HL-60 (cell line): ENCODE measurements around the gene TBX10.

ENCODE experiments used
- CTCF ChIP-seq: IDR thresholded peaks from one replicate; pipeline ENCODE4 v1.5.1; 2011; ENCODE audit warnings: low read length, control low read depth, inconsistent platforms; ENCODE audit not compliant: insufficient read depth
- POLR2AphosphoS5 ChIP-seq: IDR thresholded peaks from 2 replicates; pipeline ENCODE4 v1.6.1; 2012; ENCODE audit warnings: low read depth
- TF ChIP-seq, protein P1 (sequence below): IDR thresholded peaks from 2 replicates; pipeline ENCODE4 v1.6.1; 2012; ENCODE audit warnings: low read depth; ENCODE audit not compliant: insufficient replicate concordance

- no peak for TF ChIP-seq CTCF
- no peak for TF ChIP-seq POLR2AphosphoS5
- TF ChIP-seq, protein P1, sequence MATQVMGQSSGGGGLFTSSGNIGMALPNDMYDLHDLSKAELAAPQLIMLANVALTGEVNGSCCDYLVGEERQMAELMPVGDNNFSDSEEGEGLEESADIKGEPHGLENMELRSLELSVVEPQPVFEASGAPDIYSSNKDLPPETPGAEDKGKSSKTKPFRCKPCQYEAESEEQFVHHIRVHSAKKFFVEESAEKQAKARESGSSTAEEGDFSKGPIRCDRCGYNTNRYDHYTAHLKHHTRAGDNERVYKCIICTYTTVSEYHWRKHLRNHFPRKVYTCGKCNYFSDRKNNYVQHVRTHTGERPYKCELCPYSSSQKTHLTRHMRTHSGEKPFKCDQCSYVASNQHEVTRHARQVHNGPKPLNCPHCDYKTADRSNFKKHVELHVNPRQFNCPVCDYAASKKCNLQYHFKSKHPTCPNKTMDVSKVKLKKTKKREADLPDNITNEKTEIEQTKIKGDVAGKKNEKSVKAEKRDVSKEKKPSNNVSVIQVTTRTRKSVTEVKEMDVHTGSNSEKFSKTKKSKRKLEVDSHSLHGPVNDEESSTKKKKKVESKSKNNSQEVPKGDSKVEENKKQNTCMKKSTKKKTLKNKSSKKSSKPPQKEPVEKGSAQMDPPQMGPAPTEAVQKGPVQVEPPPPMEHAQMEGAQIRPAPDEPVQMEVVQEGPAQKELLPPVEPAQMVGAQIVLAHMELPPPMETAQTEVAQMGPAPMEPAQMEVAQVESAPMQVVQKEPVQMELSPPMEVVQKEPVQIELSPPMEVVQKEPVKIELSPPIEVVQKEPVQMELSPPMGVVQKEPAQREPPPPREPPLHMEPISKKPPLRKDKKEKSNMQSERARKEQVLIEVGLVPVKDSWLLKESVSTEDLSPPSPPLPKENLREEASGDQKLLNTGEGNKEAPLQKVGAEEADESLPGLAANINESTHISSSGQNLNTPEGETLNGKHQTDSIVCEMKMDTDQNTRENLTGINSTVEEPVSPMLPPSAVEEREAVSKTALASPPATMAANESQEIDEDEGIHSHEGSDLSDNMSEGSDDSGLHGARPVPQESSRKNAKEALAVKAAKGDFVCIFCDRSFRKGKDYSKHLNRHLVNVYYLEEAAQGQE, result no peak
Measured at GRCh38 chr11:67628710-67629385, 10.7 kb downstream of the TBX10 start.
